Astrocyte of the hippocampus (primary cell): ENCODE data around the gene CCDC174.
"Not testable (repeated sequence)": the region's sequence is repeated elsewhere in the genome, so short reads cannot be mapped to it uniquely, and the experiment has no call there.

Experiments
- DNase-seq: peaks from one replicate; pipeline ENCODE4 v3.0.0; 2011; ENCODE audit warnings: low read depth, low spot score

The CCDC174 gene

DNA sequence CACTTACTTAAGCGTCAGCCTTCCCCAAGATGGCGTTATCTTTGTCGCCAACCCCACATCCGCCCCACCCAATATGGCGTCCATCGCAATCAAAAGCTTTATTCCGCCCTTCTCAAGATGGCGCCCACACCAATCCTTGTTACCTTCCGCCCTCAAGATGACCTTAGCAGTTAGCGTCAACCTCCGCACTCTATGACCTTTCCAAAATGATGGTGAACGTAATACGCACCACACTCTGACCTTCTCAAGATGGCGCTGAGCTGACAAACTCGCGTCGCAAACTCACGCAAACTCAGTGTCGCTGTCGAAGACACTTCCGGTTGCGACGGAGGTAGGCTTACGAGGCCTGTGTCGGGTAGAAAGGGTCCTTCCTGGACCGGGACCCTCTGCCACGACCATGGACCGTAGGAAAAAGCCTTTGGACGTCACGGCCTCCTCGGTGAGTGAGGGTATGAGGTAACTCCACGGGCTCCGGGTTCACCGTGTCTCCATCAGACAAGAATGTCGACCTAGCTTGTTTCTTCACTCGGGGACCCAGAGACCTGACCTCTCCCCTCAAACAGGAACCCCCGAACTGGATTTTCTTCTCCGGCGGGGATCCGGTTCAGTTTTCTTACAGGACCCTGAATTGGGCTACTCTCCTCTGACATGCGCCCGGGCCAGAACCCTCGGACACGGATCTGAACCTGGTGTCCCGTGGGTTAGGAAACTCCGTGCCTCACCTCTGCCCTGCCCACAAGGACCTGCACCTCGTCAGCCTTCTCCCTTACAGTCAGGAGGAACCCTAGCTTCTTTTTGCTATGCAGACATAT, at the start of gene CCDC174:
Gene CCDC174, plus strand, starts transcription at position 323 of the 812 bp plus-strand sequence. Its CDS starts 75 bp downstream, at position 398.
- peak; percentile 98 for DNase-seq

DNA sequence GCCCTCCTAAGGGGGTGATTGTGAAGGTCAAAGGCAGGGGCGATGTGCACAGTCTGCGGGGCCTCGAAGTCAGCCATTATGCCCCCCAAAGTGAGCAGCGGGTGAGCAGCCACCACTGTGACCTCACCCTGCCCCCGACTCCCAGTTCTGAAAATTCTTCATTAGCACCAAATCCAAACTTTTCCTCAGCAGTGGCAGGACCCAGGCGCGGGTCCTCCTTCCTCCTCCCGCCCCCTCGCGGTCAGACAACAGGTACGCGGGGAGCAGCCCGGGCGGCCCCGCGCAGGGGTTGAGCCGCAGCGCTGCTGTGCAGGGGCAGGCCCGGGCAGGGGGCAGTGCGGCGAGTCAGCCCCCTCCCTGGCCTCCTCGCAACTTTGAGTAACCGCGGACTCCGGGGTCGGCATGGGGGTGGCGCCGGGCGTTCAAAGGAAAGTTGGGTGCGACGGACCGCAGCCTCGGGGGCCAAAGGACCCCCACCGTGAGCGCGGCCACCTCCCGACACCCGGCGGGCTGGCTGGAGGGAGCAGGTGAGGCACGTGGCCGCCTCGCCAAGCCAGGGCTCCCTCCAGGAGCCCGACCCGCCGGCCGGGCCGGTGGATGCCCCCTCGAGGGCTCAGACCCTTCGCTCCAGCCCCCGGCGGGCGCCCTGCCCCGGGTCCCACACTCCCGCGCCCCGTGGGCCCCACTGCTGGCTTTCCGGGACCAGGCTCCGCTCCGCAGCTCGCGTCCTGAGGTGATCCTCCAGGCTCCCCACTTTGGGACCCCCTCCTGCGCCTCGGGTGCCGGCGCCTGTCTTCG, 49.4 kb upstream of the CCDC174 start:
- DNase-seq, result no peak

DNA sequence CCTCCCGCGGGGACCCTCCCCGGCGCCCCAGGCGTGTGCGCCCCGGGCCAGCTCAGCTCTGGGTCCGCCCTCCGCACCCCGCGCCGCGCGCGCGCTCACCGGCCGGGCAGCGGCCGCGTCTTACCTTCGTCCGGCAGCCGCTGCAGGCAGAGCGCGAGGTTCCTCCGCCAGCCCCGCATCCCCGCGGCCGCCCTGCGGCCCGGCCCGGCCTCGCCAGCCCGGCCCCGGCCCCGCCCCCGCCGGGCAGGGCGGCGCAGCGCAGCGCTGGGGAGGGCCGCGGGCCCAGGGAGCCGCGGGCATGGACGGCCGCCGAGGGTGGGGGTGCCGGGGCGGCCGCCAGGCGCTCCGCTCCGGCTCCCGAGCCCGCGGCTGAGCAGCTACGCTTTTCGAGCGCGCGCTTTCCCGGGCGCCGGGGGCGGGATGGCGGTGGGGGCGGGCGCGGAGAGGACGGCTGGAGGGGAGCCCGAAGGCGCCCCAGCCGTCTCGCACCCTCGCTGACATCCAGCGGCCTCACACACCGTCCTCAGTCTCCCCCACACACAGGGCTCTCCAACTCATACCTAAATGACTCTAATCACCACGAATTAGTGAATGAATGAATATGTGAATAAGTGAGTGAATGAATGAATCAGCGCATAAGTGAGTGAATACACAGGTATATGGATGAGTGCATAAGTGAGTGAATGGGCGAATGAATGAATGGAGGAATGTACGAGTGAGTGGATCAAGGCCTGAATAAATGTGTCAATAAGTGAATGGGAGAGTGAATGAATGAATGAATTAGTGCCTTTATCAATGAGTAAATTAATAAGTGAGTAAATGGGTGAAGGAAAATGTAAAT, 48.5 kb upstream of the CCDC174 start:
- DNase-seq, result no peak

DNA sequence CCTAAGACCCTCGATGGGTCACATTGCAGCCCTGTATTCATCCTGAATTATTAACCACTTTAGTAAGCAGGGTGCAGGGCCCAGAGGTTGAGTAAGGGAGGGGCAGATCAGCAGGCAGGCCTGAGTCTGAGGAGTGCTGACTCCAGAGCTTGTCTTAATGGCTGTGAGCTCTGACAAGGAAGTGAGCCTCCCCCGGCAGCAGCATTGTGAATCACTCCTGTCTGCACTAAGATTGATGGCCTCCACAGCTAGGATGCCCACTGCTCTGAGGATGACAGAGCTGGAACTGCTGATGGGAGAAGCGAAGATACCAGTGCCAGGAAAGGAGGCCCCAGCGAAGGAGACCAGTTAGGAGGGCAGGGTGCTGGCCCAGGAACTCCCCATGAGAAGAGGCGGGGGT, 46.5 kb upstream of the CCDC174 start:
- peak; percentile 33 for DNase-seq

DNA sequence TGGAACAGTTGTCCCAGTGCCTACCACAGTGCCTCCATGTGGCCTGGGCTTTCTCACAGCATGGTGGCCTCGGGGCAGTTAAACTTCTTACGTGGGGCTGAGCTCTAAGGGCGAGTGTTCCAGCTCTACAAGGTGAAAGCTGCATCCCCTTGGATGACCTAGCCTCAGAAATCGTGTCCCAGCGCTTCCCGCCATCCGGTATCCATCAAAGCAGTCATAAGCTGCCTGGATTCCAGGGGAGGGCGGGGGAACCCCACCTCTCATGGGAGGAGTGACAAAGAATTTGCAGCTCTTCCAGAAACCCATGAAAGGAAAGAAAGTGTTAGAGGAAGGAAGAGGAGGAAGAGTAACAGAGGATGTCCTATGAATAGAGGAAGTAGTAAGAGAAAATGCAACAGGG, 45.8 kb upstream of the CCDC174 start:
- DNase-seq, result no peak

DNA sequence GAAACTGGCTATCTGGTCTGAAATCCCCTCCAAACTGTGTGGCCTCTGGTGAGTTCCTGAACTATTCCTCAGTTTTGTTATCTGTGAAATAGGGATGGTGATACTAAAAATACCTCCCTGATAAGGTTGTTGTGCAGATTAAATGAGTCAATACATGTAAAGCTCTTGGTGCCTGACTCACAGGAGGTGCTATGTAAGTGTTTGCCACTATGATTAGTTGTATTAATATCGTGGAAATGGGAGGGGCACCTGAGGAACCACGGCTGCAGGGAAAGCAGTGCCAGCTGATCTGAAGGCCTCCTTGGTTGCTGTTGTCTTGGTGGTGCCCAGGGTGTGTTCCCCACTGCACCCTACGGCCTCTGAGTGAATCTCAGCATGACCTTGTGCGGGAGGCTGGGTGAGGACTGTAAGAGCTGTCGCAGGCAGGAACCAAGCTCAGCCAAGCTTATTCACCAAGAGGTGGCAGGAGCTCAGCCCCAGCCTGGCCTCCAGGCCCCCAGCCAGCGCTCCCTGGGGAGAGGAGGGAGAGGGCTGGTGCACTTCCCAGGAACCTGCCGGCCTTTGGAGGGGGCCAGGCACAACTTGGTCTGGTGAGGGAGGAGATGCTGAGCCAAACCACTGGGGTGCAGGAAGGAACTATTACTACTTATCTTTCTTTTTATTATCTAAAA, 44.8 kb upstream of the CCDC174 start:
- DNase-seq, result no peak

DNA sequence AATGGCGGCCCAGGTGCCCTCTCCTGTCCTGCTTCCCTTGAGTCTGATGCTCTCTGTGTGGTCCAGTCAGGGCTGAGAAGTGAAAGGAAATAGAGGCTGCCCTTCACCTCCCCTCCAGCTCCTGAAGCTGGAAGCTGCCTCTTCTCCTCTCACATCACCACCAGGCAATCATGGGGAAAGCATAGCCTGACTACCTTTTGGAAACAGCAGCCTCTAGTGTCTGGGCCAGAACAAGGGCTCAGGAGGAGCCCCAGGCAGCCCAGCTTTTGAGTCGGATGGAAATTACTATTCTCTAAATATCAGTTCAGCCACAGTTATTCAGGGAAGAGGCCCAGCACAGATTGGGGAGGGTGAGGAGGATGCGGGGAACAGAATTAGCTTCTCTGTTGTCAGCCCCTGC, 43.3 kb upstream of the CCDC174 start:
- no peak for DNase-seq

DNA sequence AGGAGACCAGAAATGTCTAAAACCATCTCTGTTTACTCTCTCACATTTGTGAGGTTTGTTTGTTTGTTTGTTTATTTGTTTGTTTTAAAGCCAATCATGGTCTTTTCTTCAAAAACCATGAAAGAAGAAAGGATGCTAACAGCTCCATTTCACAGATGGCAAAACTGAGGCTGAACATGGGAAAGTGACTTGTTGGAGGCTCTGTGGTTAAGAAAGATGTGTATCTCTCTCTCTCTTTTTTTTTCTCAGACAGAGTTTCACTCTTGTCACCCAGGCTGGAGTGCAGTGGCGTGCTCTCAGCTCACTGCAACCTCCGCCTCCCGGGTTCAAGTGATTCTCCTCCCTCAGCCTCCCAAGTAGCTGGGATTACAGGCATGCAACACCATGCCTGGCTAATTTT, 42.5 kb upstream of the CCDC174 start:
- DNase-seq, result not testable (repeated sequence)

DNA sequence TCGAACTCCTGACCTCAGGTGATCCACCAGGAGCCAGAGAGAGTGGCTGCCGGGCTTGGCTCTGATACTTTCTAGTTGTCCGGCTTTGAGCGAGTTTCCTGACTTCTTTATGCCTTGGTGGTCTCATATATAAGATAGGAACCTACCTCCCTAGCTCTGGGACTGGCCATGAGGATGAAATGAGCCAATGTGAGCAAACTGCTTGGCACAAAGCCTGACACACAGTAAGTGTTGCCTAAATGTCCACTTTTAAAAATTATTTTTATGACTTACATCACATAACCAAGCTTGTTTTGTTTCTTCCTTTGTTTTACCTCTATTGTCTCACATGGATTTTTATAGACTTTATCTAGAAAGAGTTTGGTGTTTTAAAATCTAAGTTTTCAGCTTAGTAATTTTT, 42.1 kb upstream of the CCDC174 start:
- no peak for DNase-seq

DNA sequence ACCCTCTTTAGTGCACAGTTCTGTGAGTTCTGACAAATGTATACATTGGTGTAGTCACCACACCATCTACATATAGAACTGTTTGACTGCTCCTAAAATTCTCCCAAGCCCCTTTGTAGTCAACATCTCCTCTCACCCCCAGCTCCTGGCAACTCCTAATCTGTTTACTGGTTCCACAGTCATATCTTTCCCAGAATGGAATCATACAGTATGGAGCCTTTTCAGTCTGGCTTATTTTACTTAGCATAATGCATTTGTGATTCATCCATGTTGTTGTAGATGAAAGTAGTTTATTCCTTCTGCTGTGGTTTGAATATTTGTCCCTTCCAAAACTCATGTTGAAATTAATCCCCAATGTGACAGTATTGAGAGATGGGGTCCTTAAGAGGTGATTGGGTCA, 41.6 kb upstream of the CCDC174 start:
- DNase-seq, result no peak

DNA sequence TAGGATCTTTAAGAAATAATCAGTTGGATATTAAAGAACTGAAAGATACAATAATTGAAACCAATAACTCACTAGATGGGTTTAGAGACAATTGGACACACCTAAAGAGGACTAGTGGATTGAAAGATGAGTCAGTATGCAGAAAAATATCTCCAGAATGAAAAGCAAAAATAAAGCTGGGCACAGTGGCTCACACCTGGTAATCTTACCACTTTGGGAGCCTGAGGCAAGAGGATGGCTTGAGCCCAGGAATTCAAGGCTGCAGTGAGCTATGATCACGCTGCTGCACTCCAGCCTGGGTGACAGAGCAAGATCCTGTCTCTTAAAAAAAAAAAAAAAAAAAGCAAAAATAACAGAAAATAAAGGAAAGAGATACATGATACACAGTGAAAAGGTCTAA, 37.4 kb upstream of the CCDC174 start:
- DNase-seq, result no peak

DNA sequence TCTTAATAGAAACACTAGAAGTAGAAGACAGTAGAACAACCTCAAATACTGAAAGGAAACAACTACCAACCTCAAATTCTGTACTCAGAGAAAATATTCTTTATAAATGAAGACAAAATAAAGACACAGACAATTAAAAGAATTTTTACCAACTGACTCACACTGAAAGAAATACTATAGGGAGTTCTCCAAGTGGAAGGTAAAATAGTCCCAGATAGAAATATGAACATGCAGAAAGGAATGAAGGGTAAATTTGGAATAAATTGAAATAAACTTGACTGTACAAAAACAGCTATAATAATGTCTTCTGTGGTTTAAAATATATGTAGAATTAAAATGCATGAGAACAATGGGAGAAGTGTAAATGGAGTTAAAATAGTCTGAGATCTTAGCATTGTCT, 36.7 kb upstream of the CCDC174 start:
- DNase-seq, result no peak

DNA sequence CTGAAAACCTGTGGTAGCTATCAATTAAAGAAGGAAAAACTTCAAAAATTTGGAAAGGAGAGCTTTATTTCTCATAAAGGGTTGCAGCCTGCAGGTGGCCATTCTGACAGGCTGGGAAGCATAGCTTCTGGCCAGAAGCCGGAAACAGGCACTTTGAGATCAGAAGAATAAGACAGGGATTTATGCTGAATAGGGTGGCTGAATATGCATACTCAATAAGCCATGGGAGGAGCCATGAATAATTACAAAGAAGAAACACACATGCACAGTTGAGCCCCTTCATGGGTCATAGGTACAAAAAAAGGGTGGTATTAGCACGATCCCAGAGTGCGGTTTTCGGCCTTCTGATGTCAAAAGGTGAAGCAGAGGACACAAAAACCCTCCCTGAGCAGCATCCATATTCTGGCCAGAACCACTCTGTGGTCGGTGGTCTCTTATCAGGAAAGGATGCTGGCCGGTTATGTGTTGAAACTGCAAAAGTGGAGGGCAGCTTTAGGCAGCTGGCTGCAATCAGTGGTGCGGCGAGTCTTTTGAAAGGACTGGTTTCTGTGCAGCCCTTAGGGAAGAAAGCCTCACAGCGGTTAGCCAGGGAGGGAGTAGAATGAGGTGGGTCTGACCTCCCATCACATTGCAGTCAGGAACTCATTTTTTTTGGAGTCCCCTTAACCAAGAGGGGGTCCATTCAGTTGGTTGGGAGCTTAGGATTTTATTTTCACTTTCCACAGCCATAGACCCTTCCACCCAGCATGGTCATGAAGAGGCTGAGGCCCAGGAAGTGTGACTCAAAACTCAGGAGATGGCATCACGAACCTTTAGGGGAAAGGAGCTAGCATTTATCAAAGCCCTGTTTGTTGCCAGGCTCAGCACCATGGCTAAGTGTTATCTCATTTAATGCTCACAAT, 34.7 kb upstream of the CCDC174 start:
- no peak for DNase-seq

DNA sequence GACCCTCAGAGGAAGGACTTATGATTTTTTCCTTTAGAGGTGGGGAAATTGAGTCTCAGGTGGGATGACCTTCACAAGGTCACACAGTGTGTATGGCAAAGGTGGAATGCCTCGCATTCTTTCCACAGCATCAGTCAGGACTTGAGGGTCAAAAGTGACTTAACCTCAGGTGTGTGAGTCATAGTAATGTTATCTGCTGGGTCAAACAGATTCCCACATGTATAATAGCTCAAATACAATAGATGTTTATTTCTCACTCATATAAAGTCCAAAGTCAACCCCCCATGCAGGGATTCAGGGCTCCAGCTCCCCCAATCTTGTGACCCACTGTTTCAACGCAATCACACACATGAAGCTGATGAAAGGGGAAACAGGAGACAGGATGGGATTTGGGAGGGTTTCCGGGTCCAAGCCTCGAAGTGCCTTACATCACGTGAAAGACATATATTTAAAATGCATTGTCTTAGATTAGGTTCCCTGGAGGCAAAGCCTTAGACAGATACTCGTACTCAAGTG, 34.0 kb upstream of the CCDC174 start:
- no peak for DNase-seq

DNA sequence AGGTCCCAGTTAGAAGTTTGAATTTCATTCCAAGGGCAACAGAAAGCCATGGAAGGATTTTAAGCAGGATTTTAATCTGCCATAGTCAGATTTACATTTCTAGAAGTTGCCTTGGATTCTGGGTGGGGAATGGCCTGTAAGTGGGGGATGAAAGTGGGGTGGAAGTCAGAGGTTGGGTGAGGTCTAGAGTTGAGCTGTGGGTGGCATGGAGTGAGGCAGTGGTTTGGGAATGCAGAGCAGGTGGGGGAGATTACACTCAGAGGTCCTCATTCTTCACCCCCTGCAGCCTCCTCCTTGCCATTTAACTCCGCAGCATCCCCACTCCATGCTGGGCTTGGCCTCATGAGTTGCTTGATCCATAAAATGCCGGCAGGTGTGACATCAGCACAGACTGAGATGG, 32.0 kb upstream of the CCDC174 start:
- DNase-seq, result no peak

DNA sequence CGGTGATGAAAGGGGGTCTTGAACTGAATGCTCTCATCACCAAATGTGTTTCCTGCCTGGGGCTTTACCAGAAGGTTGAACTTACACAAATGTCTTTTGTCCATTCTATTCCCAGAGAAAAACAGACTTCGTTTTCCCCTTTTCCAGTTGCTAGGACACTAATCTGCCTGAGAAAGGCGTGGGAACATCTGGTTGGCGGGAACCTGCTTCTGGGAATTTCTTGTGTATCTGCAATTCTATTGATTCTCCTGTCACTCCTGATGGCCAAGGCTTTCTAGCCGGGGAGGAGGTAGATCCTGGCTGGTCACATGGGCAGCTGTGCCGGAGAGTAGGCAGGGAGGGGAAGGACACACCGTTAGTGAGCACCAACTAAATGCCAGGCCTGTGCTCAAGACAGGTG, 31.1 kb upstream of the CCDC174 start:
- DNase-seq, result no peak

DNA sequence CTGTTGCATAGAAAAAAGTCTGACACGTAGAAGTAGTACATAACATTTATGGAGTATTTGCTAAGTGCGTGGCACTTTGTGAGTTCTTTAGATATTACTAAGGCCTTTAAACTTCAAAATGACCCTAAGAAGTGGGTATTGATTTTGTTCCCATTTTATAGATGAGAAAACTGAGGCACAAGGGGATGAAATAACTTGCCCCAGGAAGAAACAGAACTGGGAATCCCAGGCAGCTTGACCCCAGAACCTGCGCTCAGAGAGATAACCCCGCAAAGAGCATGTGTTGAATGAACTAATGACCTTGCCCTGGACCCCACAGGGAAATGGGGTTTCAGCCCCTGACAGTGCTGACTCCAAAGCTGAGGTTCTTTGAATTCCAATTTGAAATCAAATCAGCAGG, 30.5 kb upstream of the CCDC174 start:
- no peak for DNase-seq

DNA sequence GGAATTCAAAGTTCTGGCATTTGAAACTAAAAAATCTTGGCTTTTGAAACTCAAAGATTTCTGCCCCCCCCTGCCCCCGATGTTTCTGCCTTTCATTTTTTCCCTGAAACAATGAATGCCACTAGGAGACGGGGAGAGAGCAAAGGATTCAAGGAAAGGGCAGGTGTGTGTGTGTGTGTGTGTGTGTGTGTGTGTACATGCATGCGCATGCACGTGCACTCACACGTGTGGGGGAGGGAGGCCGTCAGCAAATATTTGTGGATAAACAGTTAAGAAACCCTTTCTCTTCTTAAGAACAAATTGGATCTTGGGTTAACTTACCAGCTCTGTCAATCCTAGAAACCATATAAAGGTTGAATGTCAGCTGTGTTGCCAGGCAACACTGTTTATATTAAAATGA, 29.2 kb upstream of the CCDC174 start:
- no peak for DNase-seq

DNA sequence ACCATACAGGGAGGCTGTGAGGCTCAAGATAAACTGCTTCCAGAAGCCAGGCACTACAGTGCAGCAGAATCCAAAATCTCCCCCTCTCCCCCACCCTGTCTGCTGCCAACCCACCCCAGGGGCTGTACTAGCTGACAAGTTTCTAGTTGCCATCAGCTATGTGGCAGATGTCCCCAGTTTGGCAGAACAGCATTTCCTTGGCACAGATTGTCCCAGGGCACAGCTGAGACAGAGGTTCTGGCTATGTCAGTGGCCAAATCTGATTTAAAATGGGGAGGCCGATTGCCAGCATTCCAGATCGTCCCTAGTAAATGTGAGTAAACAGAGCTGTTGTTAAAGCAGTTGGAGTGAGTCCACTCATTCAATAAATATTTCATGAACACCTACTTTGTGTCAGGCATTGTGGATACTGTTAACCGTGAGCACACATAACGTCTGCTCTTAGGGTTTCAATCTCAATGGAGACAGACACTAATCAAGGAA, 28.0 kb upstream of the CCDC174 start:
- DNase-seq, result no peak

DNA sequence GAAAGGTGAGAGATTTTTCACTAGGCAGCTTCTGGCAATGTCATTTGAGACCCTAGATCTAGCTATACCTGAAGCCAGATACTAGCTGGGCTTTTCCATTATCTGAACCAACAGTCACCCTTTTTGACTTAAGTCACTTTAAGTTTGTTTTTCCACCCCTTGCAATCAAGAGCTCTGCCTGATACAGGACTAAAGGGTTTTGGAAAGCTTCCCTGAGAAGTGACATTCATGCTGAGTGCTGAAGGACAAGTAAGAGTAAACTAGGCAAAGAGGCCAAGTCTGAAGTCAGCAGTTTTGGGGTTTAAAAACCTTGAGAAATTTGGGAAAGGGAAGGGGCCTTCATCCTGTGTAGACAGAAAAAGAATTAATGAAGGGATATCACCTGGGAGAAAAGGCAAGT, 27.1 kb upstream of the CCDC174 start:
- no peak for DNase-seq
